ENCODE data around the gene TMED1.
A peak's percentile ranks its signal among the peaks of the same experiment; 100 is the strongest.

TMED1 gene

GRCh38 chr19:10808937-10809649 lies 26.9 kb downstream of the TMED1 start:
- DNase-seq, result peak; percentile 43

DNA sequence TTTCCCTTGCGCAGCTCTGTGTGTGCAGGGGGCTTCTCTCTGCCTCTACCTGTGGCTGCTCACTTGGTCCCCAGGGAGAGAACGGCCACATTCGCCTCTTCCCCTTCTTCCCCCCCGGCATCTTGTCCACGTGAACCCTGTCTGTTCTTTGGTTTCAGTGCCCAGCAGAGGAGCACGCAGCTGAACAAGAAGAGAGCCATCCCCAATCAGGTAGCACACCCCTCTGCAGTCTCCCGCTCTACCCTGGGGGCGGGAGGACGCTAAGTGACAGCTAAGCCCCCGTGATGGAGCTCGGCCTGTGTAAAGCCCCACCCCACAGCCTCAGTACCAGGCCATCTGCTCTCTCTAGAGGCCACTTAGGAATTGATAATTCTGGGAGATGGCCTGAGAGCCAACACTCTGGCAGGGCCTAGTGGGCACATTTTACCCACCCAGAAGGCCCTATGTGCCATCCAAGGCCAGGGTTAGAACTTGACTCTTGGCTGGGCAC lies 30.2 kb downstream of the TMED1 start:
- no peak for DNase-seq

DNA sequence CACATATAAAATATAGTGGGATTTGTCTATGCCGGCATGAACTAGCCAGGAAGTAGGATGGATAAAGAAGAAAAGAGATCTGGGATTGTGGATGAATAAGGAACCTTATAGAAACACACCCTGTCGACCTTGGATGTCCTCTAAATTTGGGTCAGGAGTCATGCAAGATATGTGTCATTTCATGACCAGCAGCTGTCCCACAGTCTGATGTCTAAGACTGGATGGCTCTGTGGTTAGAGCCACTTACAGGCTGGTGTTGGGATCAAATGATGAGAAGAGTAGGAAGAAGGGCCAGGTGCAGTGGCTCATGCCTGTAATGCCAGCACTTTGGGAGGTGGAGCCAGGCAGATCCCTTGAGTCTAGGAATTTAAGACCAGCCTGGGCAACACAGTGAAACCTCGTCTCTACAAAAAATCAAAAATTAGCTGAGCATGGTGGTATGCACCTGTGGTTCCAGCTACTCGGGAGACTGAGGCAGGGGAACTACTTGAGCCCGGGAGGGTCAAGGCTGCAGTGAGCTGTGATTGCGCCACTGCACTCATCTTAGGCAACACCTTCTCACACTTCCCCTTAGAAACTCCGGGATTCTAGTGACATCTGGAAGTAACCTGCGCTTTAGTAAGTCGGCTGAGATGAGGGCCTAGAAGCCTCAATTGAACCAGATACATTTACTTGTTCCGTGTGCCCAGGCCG lies 30.8 kb downstream of the TMED1 start:
- DNase-seq, result no peak

DNA sequence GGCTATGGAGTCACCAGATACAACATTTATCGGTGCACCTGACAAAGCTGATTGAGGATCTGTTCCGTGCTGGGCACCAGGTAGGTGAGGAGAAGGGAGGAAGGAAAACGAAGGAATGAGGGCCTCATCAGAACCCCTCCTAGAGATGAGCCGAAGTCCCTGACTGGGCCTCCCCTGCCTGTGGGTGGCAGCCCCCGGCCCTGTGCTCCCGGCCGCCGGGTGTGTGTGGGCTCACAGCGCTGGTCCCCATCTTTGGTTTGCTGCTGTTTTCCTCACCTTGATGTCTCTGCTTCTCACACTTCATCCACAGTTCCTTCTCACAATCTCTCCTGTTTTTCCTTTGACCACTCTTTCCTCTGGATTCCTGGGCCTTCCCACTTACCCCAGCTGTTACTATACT lies 32.8 kb downstream of the TMED1 start:
- no peak for DNase-seq

- DNase-seq, result no peak
These were observed 33.5 kb downstream of the TMED1 start for GRCh38 chr19:10802479-10802878.

DNA sequence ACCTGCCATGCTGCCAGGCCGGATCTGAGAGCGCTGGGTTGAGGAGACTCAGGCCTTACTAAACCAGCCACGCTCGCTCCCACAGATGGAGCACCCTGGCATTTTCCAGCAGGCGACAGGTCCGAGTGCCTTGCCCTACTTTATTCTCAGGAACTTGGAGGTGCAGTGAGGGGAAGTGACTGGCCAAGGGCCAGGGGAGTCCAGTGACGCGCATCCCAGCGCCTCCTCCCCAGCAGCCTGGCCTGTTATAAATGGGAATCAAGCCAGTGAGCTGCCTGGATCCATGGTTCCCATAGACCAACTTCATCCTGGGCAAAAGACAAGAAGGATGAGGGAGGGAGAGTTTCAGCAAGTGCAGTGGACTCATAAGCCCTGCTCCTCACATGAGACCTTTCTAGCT lies 35.5 kb downstream of the TMED1 start:
- DNase-seq, result peak; percentile 19

GRCh38 chr19:10797541-10798256 lies 38.3 kb downstream of the TMED1 start:
- no peak for DNase-seq

GRCh38 chr19:10797078-10797477 lies 38.9 kb downstream of the TMED1 start:
- DNase-seq, result no peak

DNA sequence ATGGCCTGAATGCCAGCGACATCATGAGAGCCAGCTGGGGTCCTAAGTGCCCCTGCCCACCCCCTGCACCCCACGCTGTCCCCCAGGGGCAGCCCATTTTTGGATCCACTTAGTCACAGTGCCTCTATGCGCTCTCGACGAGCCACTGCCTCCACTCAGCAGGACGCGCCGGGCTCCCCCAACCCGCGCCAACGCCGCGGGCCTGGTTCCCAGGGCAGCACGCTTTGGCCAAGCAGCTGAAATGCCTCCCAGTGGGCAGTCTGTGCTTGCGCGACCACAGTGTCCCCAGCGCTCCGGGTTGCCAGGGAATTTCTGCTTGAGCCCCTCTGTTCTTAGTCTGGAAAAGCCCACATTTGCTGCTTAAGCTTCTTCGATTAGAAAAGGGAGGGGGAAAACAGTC lies 39.4 kb downstream of the TMED1 start:
- DNase-seq, result no peak

- DNase-seq, result no peak
These were observed 46.1 kb downstream of the TMED1 start for GRCh38 chr19:10789866-10790265.

DNA sequence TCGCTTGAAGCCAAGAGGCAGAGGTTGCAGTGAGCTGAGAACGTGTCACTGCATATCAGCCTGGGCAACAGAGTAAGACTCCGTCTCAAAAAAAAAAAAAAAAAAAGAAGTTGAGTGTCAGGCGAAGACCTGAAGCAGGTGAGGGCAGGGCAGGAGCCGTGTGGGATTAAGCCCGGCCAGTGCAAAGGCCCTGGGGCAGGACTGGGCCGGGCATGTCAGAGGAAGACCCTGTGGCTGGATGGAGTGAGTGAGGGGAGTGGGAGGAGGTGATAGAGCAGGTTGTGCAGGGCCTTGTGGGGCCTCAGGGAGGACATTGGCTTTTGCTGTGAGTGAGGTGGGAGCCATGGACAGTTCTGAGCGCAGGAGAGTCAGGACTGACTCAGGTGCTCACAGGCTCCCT lies 47.9 kb downstream of the TMED1 start:
- no peak for DNase-seq

GRCh38 chr19:10784257-10784656 lies 51.8 kb downstream of the TMED1 start:
- DNase-seq, result no peak

DNA sequence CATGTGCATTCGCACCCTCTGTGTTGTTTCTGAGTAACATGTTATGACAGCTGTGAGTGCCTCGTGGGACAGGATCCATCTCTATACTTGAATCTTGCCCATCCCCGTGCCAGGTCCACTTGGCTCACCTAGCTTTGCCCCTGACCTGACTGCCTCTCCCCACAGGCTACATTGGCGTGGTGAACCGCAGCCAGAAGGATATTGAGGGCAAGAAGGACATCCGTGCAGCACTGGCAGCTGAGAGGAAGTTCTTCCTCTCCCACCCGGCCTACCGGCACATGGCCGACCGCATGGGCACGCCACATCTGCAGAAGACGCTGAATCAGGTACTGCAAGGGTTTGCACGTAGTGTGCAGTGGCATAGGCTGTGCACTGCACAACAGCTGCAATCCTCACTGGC lies 53.2 kb downstream of the TMED1 start:
- DNase-seq, result no peak
